A549 (cell line): ENCODE data around the gene NEIL3.

Source experiments
- CBX8 ChIP-seq: fragments of 200-600 bp; sonication (generic); IDR thresholded peaks from 2 replicates; pipeline ENCODE4 v1.6.1; 2016
- HDAC2 ChIP-seq: fragments of 200-600 bp; sonication (generic); IDR thresholded peaks from 2 replicates; pipeline ENCODE4 v1.6.1; 2016
- HOXA7 ChIP-seq: fragments of 250-450 bp; sonication (Bioruptor Pico); IDR thresholded peaks from 2 replicates; pipeline ENCODE4 v1.5.0; 2020; ENCODE audit warnings: mild to moderate bottlenecking, moderate library complexity
- MAFK ChIP-seq: fragments of 450-650 bp; IDR thresholded peaks from 2 replicates; pipeline ENCODE4 v1.6.1; 2014; ENCODE audit not compliant: partially characterized antibody
- NFE2L2 ChIP-seq: fragments of 150-350 bp; conservative IDR thresholded peaks from 2 replicates; pipeline ENCODE4 v1.6.1; 2014; ENCODE audit warnings: low read length
- POLR2A ChIP-seq: IDR thresholded peaks from 2 replicates; pipeline ENCODE4 v1.6.1; 2012; ENCODE audit warnings: mild to moderate bottlenecking, low read length
- TF ChIP-seq, protein P1 (sequence below): fragments of >200 bp; sonication (Bioruptor Twin); formaldehyde crosslinking; IDR thresholded peaks from 3 replicates; pipeline ENCODE4 v1.5.1; 2016
- TF ChIP-seq, protein P2 (sequence below): fragments of >200 bp; sonication (Bioruptor Twin); formaldehyde crosslinking; IDR thresholded peaks from 3 replicates; pipeline ENCODE4 v1.6.1; 2016

DNA sequence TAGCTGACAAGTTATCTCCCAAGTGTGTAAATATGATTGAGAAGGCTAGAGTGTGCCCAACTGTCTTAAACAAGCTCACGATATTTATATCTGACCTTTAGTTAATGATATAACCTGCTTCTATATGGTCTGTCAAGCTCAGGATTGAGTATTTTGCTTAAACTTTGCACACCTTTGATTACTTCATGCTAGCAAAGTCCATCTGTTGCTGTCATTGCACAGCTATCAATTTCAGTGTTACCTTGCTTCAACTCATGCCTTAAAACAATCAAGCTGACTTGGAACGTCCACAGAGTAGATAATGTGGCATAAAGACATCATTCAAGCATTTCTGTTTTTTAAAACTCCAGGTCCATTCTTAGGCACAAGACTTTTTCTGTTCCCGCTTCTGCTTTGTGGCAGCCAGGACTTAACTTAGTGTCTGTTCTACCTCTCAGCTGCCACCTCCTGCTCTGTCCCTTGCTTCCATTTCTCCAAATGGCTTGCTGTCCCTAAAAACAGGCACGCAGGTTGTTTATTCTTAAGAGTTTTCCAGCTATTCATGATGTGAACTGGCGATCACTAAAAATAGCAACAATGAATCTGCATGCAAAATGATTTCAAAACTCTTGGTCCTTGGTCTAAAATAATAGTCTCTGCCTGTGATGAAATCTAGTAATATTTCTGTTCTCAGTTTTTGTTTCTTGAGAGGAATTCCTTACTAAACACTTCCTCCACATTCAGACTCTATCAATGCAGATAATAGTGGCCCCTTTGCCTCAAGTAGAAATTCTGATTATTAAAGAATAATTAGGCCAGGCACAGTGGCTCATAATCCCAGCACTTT, 16.3 kb upstream of the NEIL3 start:
- TF ChIP-seq POLR2A (no peak), MAFK (no peak), HOXA7 (CRISPR knock-in tag) (no peak), CBX8 (no peak), NFE2L2 (no peak), HDAC2 (no peak)
- TF ChIP-seq, protein P1, sequence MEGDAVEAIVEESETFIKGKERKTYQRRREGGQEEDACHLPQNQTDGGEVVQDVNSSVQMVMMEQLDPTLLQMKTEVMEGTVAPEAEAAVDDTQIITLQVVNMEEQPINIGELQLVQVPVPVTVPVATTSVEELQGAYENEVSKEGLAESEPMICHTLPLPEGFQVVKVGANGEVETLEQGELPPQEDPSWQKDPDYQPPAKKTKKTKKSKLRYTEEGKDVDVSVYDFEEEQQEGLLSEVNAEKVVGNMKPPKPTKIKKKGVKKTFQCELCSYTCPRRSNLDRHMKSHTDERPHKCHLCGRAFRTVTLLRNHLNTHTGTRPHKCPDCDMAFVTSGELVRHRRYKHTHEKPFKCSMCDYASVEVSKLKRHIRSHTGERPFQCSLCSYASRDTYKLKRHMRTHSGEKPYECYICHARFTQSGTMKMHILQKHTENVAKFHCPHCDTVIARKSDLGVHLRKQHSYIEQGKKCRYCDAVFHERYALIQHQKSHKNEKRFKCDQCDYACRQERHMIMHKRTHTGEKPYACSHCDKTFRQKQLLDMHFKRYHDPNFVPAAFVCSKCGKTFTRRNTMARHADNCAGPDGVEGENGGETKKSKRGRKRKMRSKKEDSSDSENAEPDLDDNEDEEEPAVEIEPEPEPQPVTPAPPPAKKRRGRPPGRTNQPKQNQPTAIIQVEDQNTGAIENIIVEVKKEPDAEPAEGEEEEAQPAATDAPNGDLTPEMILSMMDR, result no peak
- TF ChIP-seq, protein P2, sequence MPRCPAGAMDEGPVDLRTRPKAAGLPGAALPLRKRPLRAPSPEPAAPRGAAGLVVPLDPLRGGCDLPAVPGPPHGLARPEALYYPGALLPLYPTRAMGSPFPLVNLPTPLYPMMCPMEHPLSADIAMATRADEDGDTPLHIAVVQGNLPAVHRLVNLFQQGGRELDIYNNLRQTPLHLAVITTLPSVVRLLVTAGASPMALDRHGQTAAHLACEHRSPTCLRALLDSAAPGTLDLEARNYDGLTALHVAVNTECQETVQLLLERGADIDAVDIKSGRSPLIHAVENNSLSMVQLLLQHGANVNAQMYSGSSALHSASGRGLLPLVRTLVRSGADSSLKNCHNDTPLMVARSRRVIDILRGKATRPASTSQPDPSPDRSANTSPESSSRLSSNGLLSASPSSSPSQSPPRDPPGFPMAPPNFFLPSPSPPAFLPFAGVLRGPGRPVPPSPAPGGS, result no peak
